Sigmoid colon (tissue), 4 donors: ENCODE measurements around the gene TBCB.

ENCODE experiments used
- EP300 ChIP-seq, 4 donors: sonication (generic); formaldehyde crosslinking; IDR thresholded peaks; one replicate each; pipeline ENCODE4 v1.6.1; 2017; ENCODE audit warnings: antibody characterized with exemption in 4 of 4
- POLR2AphosphoS5 ChIP-seq, 4 donors: sonication (generic); formaldehyde crosslinking; IDR thresholded peaks; one replicate each; pipeline ENCODE4 v1.6.1; 2017; ENCODE audit warnings: antibody characterized with exemption in 4 of 4

GRCh38 chr19:36067681-36068080, 47.6 kb upstream of the TBCB start:
- no peak for TF ChIP-seq POLR2AphosphoS5 (IDR thresholded peaks at IDR 0.05)
- TF ChIP-seq EP300 (IDR thresholded peaks at IDR 0.05) = no peak
